COLO829 (cell line): ENCODE data around the gene SERPINI2.
"Not testable (repeated sequence)": the region's sequence is repeated elsewhere in the genome, so short reads cannot be mapped to it uniquely, and the experiment has no call there.

Experiments
- DNase-seq: peaks from one replicate; pipeline ENCODE4 v3.0.0; 2012; ENCODE audit warnings: low spot score

The SERPINI2 gene

DNA sequence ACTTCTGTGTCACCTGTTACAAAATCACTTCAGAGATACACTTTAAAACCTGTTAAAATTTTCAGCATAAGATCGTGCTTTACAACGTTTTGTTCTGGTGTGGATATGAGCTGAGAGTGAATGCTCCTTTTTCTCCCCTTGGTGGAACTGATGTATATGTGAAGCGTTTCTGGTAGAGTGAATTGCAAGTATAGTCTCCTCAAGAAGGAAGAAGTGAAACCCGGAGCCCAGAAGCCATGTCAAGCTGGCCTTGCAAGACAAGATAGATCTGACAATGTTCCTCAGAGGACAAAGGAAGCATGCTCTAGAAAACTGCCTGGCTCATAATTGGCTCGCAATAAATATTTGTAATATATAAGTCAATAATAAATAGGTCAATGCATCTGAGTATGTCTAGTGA, 23.6 kb downstream of the SERPINI2 start:
- DNase-seq = no peak

- DNase-seq = no peak
Measured at GRCh38 chr3:167445491-167445890, 28.4 kb downstream of the SERPINI2 start.

GRCh38 chr3:167441256-167441655, 32.6 kb downstream of the SERPINI2 start:
- no peak for DNase-seq

- DNase-seq = no peak
Measured at GRCh38 chr3:167437428-167438139, 36.3 kb downstream of the SERPINI2 start.

- DNase-seq = not testable (repeated sequence)
Measured at GRCh38 chr3:167426962-167427361, 46.9 kb downstream of the SERPINI2 start.

- not testable (repeated sequence) for DNase-seq
Measured at GRCh38 chr3:167422396-167422795, 51.4 kb downstream of the SERPINI2 start.

DNA sequence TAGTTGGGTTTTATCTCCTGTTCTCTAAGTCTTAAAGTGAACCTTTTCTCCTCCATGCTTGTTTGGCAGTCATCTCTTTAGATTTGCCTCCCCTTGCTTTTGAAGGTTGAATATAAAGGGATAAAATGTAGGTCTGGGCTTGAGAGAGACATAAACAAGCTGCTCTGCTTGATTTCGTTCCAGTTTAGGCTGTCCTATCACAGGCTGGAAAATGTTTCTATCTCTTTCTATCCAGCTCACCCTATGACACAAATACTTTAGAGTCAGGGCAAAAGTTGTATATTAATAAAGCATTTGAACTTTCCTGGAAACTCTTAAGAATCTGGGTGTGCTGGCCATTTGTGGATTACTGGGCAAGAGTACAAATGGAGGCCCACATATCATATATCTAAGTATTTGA, 64.2 kb downstream of the SERPINI2 start:
- DNase-seq = no peak

- peak; percentile 83 for DNase-seq
Measured at GRCh38 chr3:167406876-167407492, 66.9 kb downstream of the SERPINI2 start.

- DNase-seq = no peak
Measured at GRCh38 chr3:167397826-167398225, 76.0 kb downstream of the SERPINI2 start.

DNA sequence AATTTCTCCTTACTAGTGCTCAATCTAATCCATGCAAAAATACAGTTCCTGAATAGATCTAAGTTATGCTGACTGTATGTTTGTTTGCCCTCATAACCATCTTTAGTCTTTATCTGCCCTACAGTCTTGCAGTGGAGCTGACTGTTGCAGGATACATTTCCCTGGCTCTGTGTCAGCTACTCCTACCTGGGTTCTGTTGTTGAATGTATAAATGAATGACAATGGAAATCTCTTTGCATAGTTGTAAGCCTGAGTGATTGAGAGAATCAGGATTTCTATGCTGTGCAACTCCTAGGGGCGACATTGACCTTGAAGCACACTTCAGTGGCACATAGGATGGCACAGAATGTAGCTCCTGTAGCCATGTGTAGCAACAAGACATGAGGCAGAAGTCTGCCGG, 77.8 kb downstream of the SERPINI2 start:
- no peak for DNase-seq

DNA sequence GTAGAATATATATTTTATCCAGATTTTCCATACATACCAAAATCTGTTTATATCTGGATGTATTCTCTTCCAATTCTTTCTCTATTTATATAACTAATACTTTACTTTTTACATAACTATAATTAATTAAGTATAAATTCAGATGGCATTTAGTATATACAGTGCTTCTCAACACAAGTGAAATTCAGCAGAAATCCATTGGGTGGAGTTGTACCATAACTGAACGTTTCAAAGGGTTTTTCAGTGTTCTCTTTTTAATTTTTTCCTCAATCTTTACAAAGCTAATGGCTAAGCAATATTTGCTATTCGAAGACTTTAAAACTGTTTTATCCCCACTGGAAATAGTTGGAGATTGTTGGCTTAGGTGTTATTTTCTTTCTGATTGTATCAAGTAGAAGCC, 79.8 kb downstream of the SERPINI2 start:
- DNase-seq = no peak
